NCI-H526 (cell line): Measurements from ENCODE around the gene ACHE.

Experiments
- DNase-seq, 2 experiments: peaks; one replicate each; lab custom pipeline; 2025; lab: John Stamatoyannopoulos, UW

ACHE gene

GRCh38 chr7:100896732-100897608, 1.3 kb upstream of the ACHE start:
- peak in 1 of 2 experiments; percentile 50 for DNase-seq

GRCh38 chr7:100895956-100896731, 456 bp upstream of the ACHE start:
- DNase-seq, result peak in 1 of 2 experiments; percentile 69

- DNase-seq, result peak; percentile 31 to 68
Measured at GRCh38 chr7:100894860-100895700, 608 bp downstream of the ACHE start.

- no peak for DNase-seq
Measured at GRCh38 chr7:100893910-100894721, 1.6 kb downstream of the ACHE start.

GRCh38 chr7:100893318-100893895, 2.3 kb downstream of the ACHE start:
- no peak for DNase-seq

- DNase-seq, result no peak
Measured at GRCh38 chr7:100892364-100893317, 3.0 kb downstream of the ACHE start.

GRCh38 chr7:100891568-100892247, 4.0 kb downstream of the ACHE start:
- no peak for DNase-seq

GRCh38 chr7:100890653-100891567, 4.8 kb downstream of the ACHE start:
- DNase-seq, result no peak

- DNase-seq, result peak; percentile 76 to 82
Measured at GRCh38 chr7:100888988-100889750, 6.5 kb downstream of the ACHE start, which contains the start of gene UFSP1. UFSP1 (minus strand) TSS chr7:100889715; CDS start chr7:100889271, 444 bp downstream.

GRCh38 chr7:100888291-100888987, 7.2 kb downstream of the ACHE start:
- no peak for DNase-seq

- DNase-seq, result no peak
Measured at GRCh38 chr7:100887516-100888290, 8.0 kb downstream of the ACHE start.

GRCh38 chr7:100886936-100887515, 8.7 kb downstream of the ACHE start:
- no peak for DNase-seq

- DNase-seq, result no peak
Measured at GRCh38 chr7:100886142-100886935, 9.3 kb downstream of the ACHE start.

- DNase-seq, result no peak
Measured at GRCh38 chr7:100885440-100886141, 10.1 kb downstream of the ACHE start.
